HepG2 (cell line): Measurements from ENCODE around the gene FAM187B. TPM values are rescaled to one million over a fixed set of nuclear protein-coding genes. Genes with fewer than 3 reads are reported as not detected.

ENCODE experiments used
- JUNB ChIP-seq: sonication (generic); formaldehyde crosslinking; IDR thresholded peaks from 2 replicates; pipeline ENCODE4 v1.8.0; 2022; ENCODE audit warnings: missing genetic modification reagents, mild to moderate bottlenecking, borderline replicate concordance
- KAT8 ChIP-seq: IDR thresholded peaks from 2 replicates; pipeline ENCODE4 v1.6.1; 2016; ENCODE audit warnings: missing genetic modification reagents, missing compliant biosample characterization
- NFKBIZ ChIP-seq: IDR thresholded peaks from 2 replicates; pipeline ENCODE4 v1.6.1; 2018; ENCODE audit warnings: missing genetic modification reagents, missing compliant biosample characterization
- NR2F1 ChIP-seq, 2 experiments: fragments of 450-650 bp in 1 of 2; formaldehyde crosslinking in 1 of 2; IDR thresholded peaks; 2 replicates each; pipeline versions ENCODE4 v1.5.0 to v1.6.1; 2016 to 2020; ENCODE audit warnings: mild to moderate bottlenecking in 1 of 2, missing compliant biosample characterization in 1 of 2, missing genetic modification reagents in 1 of 2, moderate library complexity in 1 of 2
- RBFOX2 ChIP-seq: fragments of 200-400 bp; formaldehyde crosslinking; IDR thresholded peaks from 2 replicates; pipeline ENCODE4 v1.6.1; 2017; ENCODE audit warnings: low read depth, mild to moderate bottlenecking, low read length
- TAF1 ChIP-seq: sonication (generic); formaldehyde crosslinking; IDR thresholded peaks from 2 replicates; pipeline ENCODE4 v1.4.0; 2020; ENCODE audit warnings: missing genetic modification reagents
- ZNF160 ChIP-seq: sonication (generic); formaldehyde crosslinking; IDR thresholded peaks from 2 replicates; pipeline ENCODE4 v1.8.0; 2022; ENCODE audit warnings: mild to moderate bottlenecking, inconsistent platforms, missing genetic modification reagents
- ZNF230 ChIP-seq: sonication (generic); formaldehyde crosslinking; IDR thresholded peaks from 2 replicates; pipeline ENCODE4 v1.4.0; 2020; ENCODE audit warnings: mild to moderate bottlenecking, missing genetic modification reagents
- ZNF614 ChIP-seq: IDR thresholded peaks from 2 replicates; pipeline ENCODE4 v1.6.1; 2018; ENCODE audit warnings: missing biosample characterization, missing genetic modification reagents, inconsistent platforms, borderline replicate concordance
- ZNF644 ChIP-seq: IDR thresholded peaks from 2 replicates; pipeline ENCODE4 v1.6.1; 2016; ENCODE audit warnings: low read depth
- ZSCAN20 ChIP-seq: sonication (generic); formaldehyde crosslinking; IDR thresholded peaks from 2 replicates; pipeline ENCODE4 v1.4.0; 2020; ENCODE audit warnings: missing genetic modification reagents, mild to moderate bottlenecking, borderline replicate concordance
- polyA plus RNA-seq, 8 experiments: library from polyadenylated mRNA; depleted of rRNA in 3 of 8; stranded (reverse) in 7 of 8; unstranded in 1 of 8; fragments of >200 nt; fragmentation: Illumina TruSeq in 4 of 8; extraction: Trizol in 4 of 8; gene quantifications; 2 replicates each; pipeline versions ENCODE4 v1.2.1 to v1.2.3, GENCODE V29; 2011 to 2016; ENCODE audit warnings: low read depth in 4 of 8, missing spikeins in 1 of 8, mixed read lengths in 1 of 8; ENCODE audit not compliant: insufficient read depth in 1 of 8
- total RNA-seq, 5 experiments: library from RNA; depleted of rRNA; stranded (reverse); fragments of >200 nt; fragmentation: Illumina TruSeq; extraction: Trizol; gene quantifications; 2 replicates each; pipeline ENCODE4 v1.2.3, GENCODE V29; 2016; ENCODE audit warnings: low read depth in 1 of 5
- TF ChIP-seq, protein P1 (sequence below): sonication (generic); formaldehyde crosslinking; IDR thresholded peaks from 2 replicates; pipeline ENCODE4 v1.4.0; 2020; ENCODE audit warnings: missing genetic modification reagents, mild to moderate bottlenecking, borderline replicate concordance
- TF ChIP-seq, protein P2 (sequence below): sonication (generic); formaldehyde crosslinking; IDR thresholded peaks from 2 replicates; pipeline ENCODE4 v1.4.0; 2020; ENCODE audit warnings: missing genetic modification reagents, mild to moderate bottlenecking, borderline replicate concordance
- TF ChIP-seq, protein P3 (sequence below): IDR thresholded peaks from 2 replicates; pipeline ENCODE4 v1.6.1; 2016; ENCODE audit warnings: missing compliant biosample characterization, missing genetic modification reagents, borderline replicate concordance
- TF ChIP-seq, protein P4 (sequence below): sonication (generic); formaldehyde crosslinking; IDR thresholded peaks from 2 replicates; pipeline ENCODE4 v1.4.0; 2020; ENCODE audit warnings: missing genetic modification reagents, borderline replicate concordance
- TF ChIP-seq, protein P5 (sequence below): sonication (generic); formaldehyde crosslinking; IDR thresholded peaks from 2 replicates; pipeline ENCODE4 v1.4.0; 2020; ENCODE audit warnings: missing genetic modification reagents

FAM187B gene
- total and polyA plus RNA-seq, 2 of the 13 experiments (the other 11 are each of a cell fraction or from before 2014, with no cell fraction given) = not detected

DNA sequence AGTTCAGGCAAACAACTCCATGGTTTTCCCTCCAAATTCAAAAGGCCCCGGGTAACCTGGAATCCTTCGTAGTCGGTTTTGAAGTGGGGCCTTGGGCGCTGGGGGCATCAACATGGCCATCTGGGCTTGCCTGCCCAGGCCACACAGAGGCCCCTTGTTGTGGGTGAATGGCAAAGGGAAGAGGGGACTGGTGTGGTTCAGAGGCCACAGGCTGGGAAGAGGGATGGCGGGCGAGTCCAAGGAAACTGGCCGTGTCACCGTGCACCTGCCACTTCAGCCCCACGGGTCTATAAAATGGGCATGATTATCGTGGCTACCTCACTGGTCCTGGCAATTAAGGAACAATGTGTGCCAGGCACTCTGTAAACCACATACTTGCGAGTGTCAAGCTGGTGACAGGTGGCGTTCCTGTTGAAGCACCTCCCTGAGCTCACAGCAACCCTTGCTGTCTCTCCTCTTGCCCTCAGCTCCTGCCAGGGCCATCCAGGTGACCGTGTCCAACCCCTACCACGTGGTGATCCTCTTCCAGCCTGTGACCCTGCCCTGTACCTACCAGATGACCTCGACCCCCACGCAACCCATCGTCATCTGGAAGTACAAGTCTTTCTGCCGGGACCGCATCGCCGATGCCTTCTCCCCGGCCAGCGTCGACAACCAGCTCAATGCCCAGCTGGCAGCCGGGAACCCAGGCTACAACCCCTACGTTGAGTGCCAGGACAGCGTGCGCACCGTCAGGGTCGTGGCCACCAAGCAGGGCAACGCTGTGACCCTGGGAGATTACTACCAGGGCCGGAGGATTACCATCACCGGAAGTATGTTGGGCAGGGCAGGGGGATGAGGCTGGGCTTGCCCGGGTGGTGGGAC lies 21.5 kb upstream of the FAM187B start (continued):
- TF ChIP-seq, protein P1, sequence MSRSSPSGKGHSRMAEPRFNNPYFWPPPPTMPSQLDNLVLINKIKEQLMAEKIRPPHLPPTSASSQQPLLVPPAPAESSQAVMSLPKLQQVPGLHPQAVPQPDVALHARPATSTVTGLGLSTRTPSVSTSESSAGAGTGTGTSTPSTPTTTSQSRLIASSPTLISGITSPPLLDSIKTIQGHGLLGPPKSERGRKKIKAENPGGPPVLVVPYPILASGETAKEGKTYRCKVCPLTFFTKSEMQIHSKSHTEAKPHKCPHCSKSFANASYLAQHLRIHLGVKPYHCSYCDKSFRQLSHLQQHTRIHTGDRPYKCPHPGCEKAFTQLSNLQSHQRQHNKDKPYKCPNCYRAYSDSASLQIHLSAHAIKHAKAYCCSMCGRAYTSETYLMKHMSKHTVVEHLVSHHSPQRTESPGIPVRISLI (CRISPR knock-in tag) = no peak
- TF ChIP-seq NR2F1 (CRISPR knock-in tag; IDR thresholded peaks at IDR 0.05) = no peak
- TF ChIP-seq, protein P2, sequence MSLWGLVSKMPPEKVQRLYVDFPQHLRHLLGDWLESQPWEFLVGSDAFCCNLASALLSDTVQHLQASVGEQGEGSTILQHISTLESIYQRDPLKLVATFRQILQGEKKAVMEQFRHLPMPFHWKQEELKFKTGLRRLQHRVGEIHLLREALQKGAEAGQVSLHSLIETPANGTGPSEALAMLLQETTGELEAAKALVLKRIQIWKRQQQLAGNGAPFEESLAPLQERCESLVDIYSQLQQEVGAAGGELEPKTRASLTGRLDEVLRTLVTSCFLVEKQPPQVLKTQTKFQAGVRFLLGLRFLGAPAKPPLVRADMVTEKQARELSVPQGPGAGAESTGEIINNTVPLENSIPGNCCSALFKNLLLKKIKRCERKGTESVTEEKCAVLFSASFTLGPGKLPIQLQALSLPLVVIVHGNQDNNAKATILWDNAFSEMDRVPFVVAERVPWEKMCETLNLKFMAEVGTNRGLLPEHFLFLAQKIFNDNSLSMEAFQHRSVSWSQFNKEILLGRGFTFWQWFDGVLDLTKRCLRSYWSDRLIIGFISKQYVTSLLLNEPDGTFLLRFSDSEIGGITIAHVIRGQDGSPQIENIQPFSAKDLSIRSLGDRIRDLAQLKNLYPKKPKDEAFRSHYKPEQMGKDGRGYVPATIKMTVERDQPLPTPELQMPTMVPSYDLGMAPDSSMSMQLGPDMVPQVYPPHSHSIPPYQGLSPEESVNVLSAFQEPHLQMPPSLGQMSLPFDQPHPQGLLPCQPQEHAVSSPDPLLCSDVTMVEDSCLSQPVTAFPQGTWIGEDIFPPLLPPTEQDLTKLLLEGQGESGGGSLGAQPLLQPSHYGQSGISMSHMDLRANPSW (CRISPR knock-in tag) = no peak
- no peak for TF ChIP-seq NFKBIZ (CRISPR knock-in tag)
- no peak for TF ChIP-seq TAF1
- TF ChIP-seq, protein P3, sequence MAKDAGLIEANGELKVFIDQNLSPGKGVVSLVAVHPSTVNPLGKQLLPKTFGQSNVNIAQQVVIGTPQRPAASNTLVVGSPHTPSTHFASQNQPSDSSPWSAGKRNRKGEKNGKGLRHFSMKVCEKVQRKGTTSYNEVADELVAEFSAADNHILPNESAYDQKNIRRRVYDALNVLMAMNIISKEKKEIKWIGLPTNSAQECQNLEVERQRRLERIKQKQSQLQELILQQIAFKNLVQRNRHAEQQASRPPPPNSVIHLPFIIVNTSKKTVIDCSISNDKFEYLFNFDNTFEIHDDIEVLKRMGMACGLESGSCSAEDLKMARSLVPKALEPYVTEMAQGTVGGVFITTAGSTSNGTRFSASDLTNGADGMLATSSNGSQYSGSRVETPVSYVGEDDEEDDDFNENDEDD (CRISPR knock-in tag) = no peak
- no peak for TF ChIP-seq ZNF160
- TF ChIP-seq ZSCAN20 = no peak
- TF ChIP-seq ZNF644 (CRISPR knock-in tag) = no peak
- peak; percentile 39; the same call in 1 of the 2 replicates for TF ChIP-seq RBFOX2
- no peak for TF ChIP-seq ZNF230 (CRISPR knock-in tag)
- TF ChIP-seq, protein P4, sequence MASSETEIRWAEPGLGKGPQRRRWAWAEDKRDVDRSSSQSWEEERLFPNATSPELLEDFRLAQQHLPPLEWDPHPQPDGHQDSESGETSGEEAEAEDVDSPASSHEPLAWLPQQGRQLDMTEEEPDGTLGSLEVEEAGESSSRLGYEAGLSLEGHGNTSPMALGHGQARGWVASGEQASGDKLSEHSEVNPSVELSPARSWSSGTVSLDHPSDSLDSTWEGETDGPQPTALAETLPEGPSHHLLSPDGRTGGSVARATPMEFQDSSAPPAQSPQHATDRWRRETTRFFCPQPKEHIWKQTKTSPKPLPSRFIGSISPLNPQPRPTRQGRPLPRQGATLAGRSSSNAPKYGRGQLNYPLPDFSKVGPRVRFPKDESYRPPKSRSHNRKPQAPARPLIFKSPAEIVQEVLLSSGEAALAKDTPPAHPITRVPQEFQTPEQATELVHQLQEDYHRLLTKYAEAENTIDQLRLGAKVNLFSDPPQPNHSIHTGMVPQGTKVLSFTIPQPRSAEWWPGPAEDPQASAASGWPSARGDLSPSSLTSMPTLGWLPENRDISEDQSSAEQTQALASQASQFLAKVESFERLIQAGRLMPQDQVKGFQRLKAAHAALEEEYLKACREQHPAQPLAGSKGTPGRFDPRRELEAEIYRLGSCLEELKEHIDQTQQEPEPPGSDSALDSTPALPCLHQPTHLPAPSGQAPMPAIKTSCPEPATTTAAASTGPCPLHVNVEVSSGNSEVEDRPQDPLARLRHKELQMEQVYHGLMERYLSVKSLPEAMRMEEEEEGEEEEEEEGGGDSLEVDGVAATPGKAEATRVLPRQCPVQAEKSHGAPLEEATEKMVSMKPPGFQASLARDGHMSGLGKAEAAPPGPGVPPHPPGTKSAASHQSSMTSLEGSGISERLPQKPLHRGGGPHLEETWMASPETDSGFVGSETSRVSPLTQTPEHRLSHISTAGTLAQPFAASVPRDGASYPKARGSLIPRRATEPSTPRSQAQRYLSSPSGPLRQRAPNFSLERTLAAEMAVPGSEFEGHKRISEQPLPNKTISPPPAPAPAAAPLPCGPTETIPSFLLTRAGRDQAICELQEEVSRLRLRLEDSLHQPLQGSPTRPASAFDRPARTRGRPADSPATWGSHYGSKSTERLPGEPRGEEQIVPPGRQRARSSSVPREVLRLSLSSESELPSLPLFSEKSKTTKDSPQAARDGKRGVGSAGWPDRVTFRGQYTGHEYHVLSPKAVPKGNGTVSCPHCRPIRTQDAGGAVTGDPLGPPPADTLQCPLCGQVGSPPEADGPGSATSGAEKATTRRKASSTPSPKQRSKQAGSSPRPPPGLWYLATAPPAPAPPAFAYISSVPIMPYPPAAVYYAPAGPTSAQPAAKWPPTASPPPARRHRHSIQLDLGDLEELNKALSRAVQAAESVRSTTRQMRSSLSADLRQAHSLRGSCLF (CRISPR knock-in tag) = no peak
- no peak for TF ChIP-seq JUNB (CRISPR knock-in tag)
- no peak for TF ChIP-seq KAT8 (CRISPR knock-in tag)
- TF ChIP-seq, protein P5, sequence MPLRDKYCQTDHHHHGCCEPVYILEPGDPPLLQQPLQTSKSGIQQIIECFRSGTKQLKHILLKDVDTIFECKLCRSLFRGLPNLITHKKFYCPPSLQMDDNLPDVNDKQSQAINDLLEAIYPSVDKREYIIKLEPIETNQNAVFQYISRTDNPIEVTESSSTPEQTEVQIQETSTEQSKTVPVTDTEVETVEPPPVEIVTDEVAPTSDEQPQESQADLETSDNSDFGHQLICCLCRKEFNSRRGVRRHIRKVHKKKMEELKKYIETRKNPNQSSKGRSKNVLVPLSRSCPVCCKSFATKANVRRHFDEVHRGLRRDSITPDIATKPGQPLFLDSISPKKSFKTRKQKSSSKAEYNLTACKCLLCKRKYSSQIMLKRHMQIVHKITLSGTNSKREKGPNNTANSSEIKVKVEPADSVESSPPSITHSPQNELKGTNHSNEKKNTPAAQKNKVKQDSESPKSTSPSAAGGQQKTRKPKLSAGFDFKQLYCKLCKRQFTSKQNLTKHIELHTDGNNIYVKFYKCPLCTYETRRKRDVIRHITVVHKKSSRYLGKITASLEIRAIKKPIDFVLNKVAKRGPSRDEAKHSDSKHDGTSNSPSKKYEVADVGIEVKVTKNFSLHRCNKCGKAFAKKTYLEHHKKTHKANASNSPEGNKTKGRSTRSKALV (CRISPR knock-in tag) = no peak
- TF ChIP-seq ZNF614 (CRISPR knock-in tag) = no peak
